ENCODE measurements around the gene SEC24B.
"Not testable (repeated sequence)": the region's sequence is repeated elsewhere in the genome, so short reads cannot be mapped to it uniquely, and the experiment has no call there.

Gene SEC24B

GRCh38 chr4:109574443-109574850 lies 140.8 kb downstream of the SEC24B start:
- TF ChIP-seq CTCF (IDR thresholded peaks at IDR 0.05; ENCODE audit: borderline replicate concordance, insufficient read depth, low read depth, low read length): no peak
- H3K4me3 ChIP-seq (ENCODE audit: low read depth, low read length): no peak overlapping the region

GRCh38 chr4:109574931-109575804 lies 141.6 kb downstream of the SEC24B start:
- TF ChIP-seq CTCF (IDR thresholded peaks at IDR 0.05; ENCODE audit: borderline replicate concordance, insufficient read depth, low read depth, low read length): no peak
- no peak overlapping the region for H3K4me3 ChIP-seq (ENCODE audit: low read depth, low read length)

- no peak for TF ChIP-seq CTCF (IDR thresholded peaks at IDR 0.05; ENCODE audit: borderline replicate concordance, insufficient read depth, low read depth, low read length)
- no peak overlapping the region for H3K4me3 ChIP-seq (ENCODE audit: low read depth, low read length)
These were observed 142.8 kb downstream of the SEC24B start for GRCh38 chr4:109576462-109576861.

GRCh38 chr4:109578846-109579245 lies 145.2 kb downstream of the SEC24B start:
- no peak overlapping the region for H3K4me3 ChIP-seq (ENCODE audit: low read depth, low read length)

GRCh38 chr4:109579997-109580396 lies 146.4 kb downstream of the SEC24B start:
- not testable (repeated sequence) for H3K4me3 ChIP-seq (ENCODE audit: low read depth, low read length)

More at GRCh38 chr4:109578846-109579245, 145.2 kb downstream of the SEC24B start:
- no peak for TF ChIP-seq CTCF (IDR thresholded peaks at IDR 0.05; ENCODE audit: borderline replicate concordance, insufficient read depth, low read depth, low read length)

GRCh38 chr4:109588176-109588575 lies 154.6 kb downstream of the SEC24B start:
- no peak for TF ChIP-seq CTCF (IDR thresholded peaks at IDR 0.05; ENCODE audit: borderline replicate concordance, insufficient read depth, low read depth, low read length)
- H3K4me3 ChIP-seq (ENCODE audit: low read depth, low read length): no peak overlapping the region

GRCh38 chr4:109589119-109589518 lies 155.5 kb downstream of the SEC24B start:
- TF ChIP-seq CTCF (IDR thresholded peaks at IDR 0.05; ENCODE audit: borderline replicate concordance, insufficient read depth, low read depth, low read length): no peak
- H3K4me3 ChIP-seq (ENCODE audit: low read depth, low read length): no peak overlapping the region

Measured in GM12875 (cell line).